Measurements from ENCODE around the gene CHKA. TPM values are rescaled to one million over a fixed set of nuclear protein-coding genes. Genes with fewer than 3 reads are reported as not detected.
A peak's percentile ranks its signal among the peaks of the same experiment; 100 is the strongest.

CHKA gene
- total and polyA plus RNA-seq, 4 donors, result 17.6 to 73.4 (median 49.0) TPM

- H3K27me3 ChIP-seq (ENCODE audit: control insufficient read depth in 3 of 3, insufficient read depth in 3 of 3, low read length in 2 of 3), result no peaks in the 10 kb centered on the region
- DNase-seq, result no peak
- peak overlapping the region; percentile 92 to 93 for H3K27ac ChIP-seq (ENCODE audit: low read depth in 1 of 2, low read length in 1 of 2)
- H3K36me3 ChIP-seq (ENCODE audit: control insufficient read depth in 4 of 4, insufficient read depth in 4 of 4, low read length in 4 of 4), result peaks cover 0 to 21% (median 9%) of the 10 kb centered on the region in 4 donors
- H3K4me3 ChIP-seq, result peak overlapping the region; percentile 89
- H3K9me3 ChIP-seq (ENCODE audit: control insufficient read depth in 4 of 4, insufficient read depth in 3 of 4, low read length in 3 of 4), result no peaks in the 10 kb centered on the region
- 12 to 13% methylated on average over 10 of the region's 10 CpGs for WGBS, 2 donors
- ATAC-seq (ENCODE audit: insufficient read depth, low FRiP score), result no peak
- H3K4me1 ChIP-seq (ENCODE audit: control insufficient read depth in 5 of 5, insufficient read depth in 5 of 5, low read length in 5 of 5), result peaks cover 8 to 16% (median 12%) of the 10 kb centered on the region in 5 donors
- peak overlapping the region; percentile 67 to 75 for H3K9ac ChIP-seq (ENCODE audit: insufficient read depth in 1 of 2, low read length in 2 of 2)
- no peak for TF ChIP-seq CTCF (IDR thresholded peaks at IDR 0.05; ENCODE audit: control extremely low read depth, extremely low read depth)
Observed at GRCh38 chr11:68031144-68031464, 90.1 kb downstream of the CHKA start.

- DNase-seq, result peak; percentile 98 to 100 (median 99)
- no peaks in the 10 kb centered on the region for H3K9me3 ChIP-seq (ENCODE audit: control insufficient read depth in 4 of 4, insufficient read depth in 3 of 4, low read length in 3 of 4)
- H3K36me3 ChIP-seq (ENCODE audit: control insufficient read depth in 4 of 4, insufficient read depth in 4 of 4, low read length in 4 of 4), result peaks cover 0 to 24% (median 12%) of the 10 kb centered on the region in 4 donors
- TF ChIP-seq CTCF (IDR thresholded peaks at IDR 0.05; ENCODE audit: control extremely low read depth, extremely low read depth), result no peak
- H3K4me3 ChIP-seq, result peak within 1 kb of the TSS; percentile 89
- peak within 1 kb of the TSS; percentile 67 to 75 for H3K9ac ChIP-seq (ENCODE audit: insufficient read depth in 1 of 2, low read length in 2 of 2)
- WGBS, 2 donors, result 0 to 1% methylated on average over 56 of the region's 56 CpGs
- peak; percentile 97 for ATAC-seq (ENCODE audit: insufficient read depth, low FRiP score)
- H3K27ac ChIP-seq (ENCODE audit: low read depth in 1 of 2, low read length in 1 of 2), result peak within 1 kb of the TSS; percentile 92 to 93
- H3K27me3 ChIP-seq (ENCODE audit: control insufficient read depth in 3 of 3, insufficient read depth in 3 of 3, low read length in 2 of 3), result no peaks in the 10 kb centered on the region
- H3K4me1 ChIP-seq (ENCODE audit: control insufficient read depth in 5 of 5, insufficient read depth in 5 of 5, low read length in 5 of 5), result peaks cover 8 to 15% (median 12%) of the 10 kb centered on the region in 5 donors
Observed at GRCh38 chr11:68030318-68031143, 90.7 kb downstream of the CHKA start, which contains the start of gene NDUFS8. Gene NDUFS8 (plus strand): TSS chr11:68030681. CDS start chr11:68032152, 1,471 bp downstream.

GRCh38 chr11:68028802-68029545, 92.2 kb downstream of the CHKA start:
- Histone ChIP-seq H3K36me3 (ENCODE audit: control insufficient read depth in 4 of 4, insufficient read depth in 4 of 4, low read length in 4 of 4) (peaks cover 0 to 25% (median 16%) of the 10 kb centered on the region in 4 donors), H3K9me3 (ENCODE audit: control insufficient read depth in 4 of 4, insufficient read depth in 3 of 4, low read length in 3 of 4) (peaks cover 0 to 7% (median under 1%) of the 10 kb centered on the region in 4 donors), H3K9ac (ENCODE audit: insufficient read depth in 1 of 2, low read length in 2 of 2) (no peak overlapping the region), H3K4me3 (no peak overlapping the region), H3K27me3 (ENCODE audit: control insufficient read depth in 3 of 3, insufficient read depth in 3 of 3, low read length in 2 of 3) (no peaks in the 10 kb centered on the region), H3K27ac (ENCODE audit: low read depth in 1 of 2, low read length in 1 of 2) (no peak overlapping the region), H3K4me1 (ENCODE audit: control insufficient read depth in 5 of 5, insufficient read depth in 5 of 5, low read length in 5 of 5) (peaks cover 8 to 15% (median 12%) of the 10 kb centered on the region in 5 donors)
- TF ChIP-seq CTCF (IDR thresholded peaks at IDR 0.05; ENCODE audit: control extremely low read depth, extremely low read depth), result no peak
- whole genome bisulfite sequencing, 2 donors, result 55 to 83% methylated on average over 12 of the region's 12 CpGs
- ATAC-seq (ENCODE audit: insufficient read depth, low FRiP score), result no peak
- no peak for DNase-seq
